ENCODE measurements around the gene PNRC2.
"Not testable (repeated sequence)": the region's sequence is repeated elsewhere in the genome, so short reads cannot be mapped to it uniquely, and the experiment has no call there.

Gene PNRC2

DNA sequence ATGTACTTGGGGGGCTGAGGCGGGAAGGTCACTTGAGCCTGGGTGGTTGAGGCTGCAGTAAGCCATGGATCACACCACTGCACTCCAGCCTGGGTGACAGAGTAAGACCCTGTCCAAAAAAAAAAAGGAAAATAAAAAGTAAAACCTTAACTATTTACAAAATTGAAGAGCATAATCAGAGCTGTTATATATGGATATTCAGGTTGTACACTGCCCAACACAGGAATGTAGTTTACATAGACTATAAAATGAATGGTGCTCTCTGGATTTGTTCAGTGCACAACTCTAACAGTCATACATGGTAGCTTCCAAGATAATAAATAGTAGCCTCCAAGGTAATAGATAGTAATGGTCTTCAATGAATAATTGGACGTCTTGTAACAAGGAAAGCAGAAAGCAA is 43.1 kb downstream of the PNRC2 start:
- no peaks in the 10 kb centered on the region for H3K36me3 ChIP-seq (ENCODE audit: control insufficient read depth, low read depth, low read length)
- H3K27ac ChIP-seq (ENCODE audit: low read length), result no peak overlapping the region
- H3K9ac ChIP-seq (ENCODE audit: low read length), result no peak overlapping the region
- no peaks in the 10 kb centered on the region for H3K27me3 ChIP-seq (ENCODE audit: control insufficient read depth, insufficient read depth, low read length)
- no peaks in the 10 kb centered on the region for H3K9me3 ChIP-seq (ENCODE audit: control insufficient read depth, low read depth, low read length)
- peaks cover 17% of the 10 kb centered on the region for H3K4me1 ChIP-seq (ENCODE audit: control insufficient read depth, low read depth, low read length)
- H3K4me3 ChIP-seq (ENCODE audit: low read length), result peak overlapping the region; percentile 6

DNA sequence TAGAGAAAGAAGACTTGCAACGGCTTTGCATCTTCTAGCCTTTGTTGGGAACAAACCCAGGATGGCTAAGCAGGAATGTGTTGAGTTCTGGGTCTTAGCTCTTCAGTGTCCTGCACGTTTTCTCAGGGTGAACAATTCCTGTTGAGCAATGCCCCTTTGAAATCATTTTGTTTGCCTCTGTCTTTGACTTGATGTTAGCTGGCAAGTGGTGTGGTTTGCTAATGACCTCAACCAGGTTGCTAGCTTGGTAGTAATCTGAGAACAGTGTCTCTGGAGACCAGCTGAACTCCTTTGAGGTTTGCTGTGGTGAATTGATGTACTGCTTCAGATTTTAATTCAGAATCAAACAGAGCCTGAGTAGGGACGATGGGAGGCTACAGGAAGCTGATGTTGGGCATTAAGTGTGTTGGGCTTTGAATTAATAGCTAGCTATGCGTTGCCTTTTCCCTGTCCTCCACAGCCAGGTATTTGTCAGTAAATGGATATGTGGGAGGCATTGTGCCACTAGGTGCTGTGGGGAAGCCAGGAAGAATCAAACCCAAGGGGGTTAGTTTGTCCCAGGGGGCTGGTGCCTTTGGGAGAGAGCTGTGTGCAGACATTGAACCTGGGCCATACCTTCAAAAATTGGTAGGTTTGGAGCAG is 43.8 kb downstream of the PNRC2 start:
- no peaks in the 10 kb centered on the region for H3K27me3 ChIP-seq (ENCODE audit: control insufficient read depth, insufficient read depth, low read length)
- H3K27ac ChIP-seq (ENCODE audit: low read length), result peak overlapping the region; percentile 33
- no peaks in the 10 kb centered on the region for H3K36me3 ChIP-seq (ENCODE audit: control insufficient read depth, low read depth, low read length)
- H3K4me1 ChIP-seq (ENCODE audit: control insufficient read depth, low read depth, low read length), result peaks cover 17% of the 10 kb centered on the region
- H3K4me3 ChIP-seq (ENCODE audit: low read length), result peak overlapping the region; percentile 6
- H3K9me3 ChIP-seq (ENCODE audit: control insufficient read depth, low read depth, low read length), result no peaks in the 10 kb centered on the region
- peak overlapping the region; percentile 14 for H3K9ac ChIP-seq (ENCODE audit: low read length)

DNA sequence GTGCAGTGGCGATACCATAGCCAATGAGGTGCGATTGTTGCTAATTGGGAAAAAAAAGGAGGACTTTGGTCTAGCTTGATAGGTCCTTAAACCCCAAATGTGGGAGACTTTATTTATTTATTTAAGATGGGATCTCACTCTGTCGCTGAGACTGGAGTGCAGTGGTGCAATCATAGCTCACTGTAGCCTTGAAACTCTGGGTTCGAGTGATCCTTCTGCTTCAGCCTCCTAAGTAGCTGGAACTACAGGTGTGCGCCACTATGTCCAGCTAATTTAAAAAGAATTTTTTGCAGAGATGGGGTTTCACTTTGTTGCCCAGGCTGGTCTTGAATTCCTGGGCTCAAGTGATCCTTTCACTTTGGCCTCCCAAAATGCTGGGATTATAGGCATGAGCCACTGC is 44.5 kb downstream of the PNRC2 start:
- H3K27ac ChIP-seq (ENCODE audit: low read length), result peak overlapping the region; percentile 33
- H3K27me3 ChIP-seq (ENCODE audit: control insufficient read depth, insufficient read depth, low read length), result no peaks in the 10 kb centered on the region
- no peaks in the 10 kb centered on the region for H3K9me3 ChIP-seq (ENCODE audit: control insufficient read depth, low read depth, low read length)
- peak overlapping the region; percentile 14 for H3K9ac ChIP-seq (ENCODE audit: low read length)
- H3K4me3 ChIP-seq (ENCODE audit: low read length), result no peak overlapping the region
- H3K36me3 ChIP-seq (ENCODE audit: control insufficient read depth, low read depth, low read length), result no peaks in the 10 kb centered on the region
- peaks cover 17% of the 10 kb centered on the region for H3K4me1 ChIP-seq (ENCODE audit: control insufficient read depth, low read depth, low read length)

DNA sequence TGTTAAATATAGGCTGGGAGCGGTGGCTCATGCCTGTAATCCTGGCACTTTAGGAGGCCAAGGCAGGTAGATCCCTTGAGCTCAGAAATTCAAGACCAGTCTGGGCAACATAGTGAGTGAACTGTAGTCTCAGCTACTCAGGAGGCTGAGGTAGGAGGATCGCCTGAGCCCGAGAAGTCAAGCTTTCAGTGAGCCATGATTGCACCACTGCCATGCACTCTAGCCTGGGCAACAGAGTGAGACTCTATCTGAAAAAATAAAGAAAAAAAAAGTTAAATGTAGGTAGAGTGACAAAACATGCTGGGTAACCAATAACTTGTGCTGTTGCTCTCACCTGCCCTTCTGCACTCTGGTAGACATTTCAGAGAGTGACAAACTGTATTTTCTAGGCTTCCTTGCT is 45.5 kb downstream of the PNRC2 start:
- Histone ChIP-seq H3K4me1 (ENCODE audit: control insufficient read depth, low read depth, low read length) (peaks cover 17% of the 10 kb centered on the region), H3K36me3 (ENCODE audit: control insufficient read depth, low read depth, low read length) (no peaks in the 10 kb centered on the region), H3K9me3 (ENCODE audit: control insufficient read depth, low read depth, low read length) (no peaks in the 10 kb centered on the region), H3K9ac (ENCODE audit: low read length) (no peak overlapping the region), H3K4me3 (ENCODE audit: low read length) (no peak overlapping the region), H3K27me3 (ENCODE audit: control insufficient read depth, insufficient read depth, low read length) (no peaks in the 10 kb centered on the region), H3K27ac (ENCODE audit: low read length) (no peak overlapping the region)

DNA sequence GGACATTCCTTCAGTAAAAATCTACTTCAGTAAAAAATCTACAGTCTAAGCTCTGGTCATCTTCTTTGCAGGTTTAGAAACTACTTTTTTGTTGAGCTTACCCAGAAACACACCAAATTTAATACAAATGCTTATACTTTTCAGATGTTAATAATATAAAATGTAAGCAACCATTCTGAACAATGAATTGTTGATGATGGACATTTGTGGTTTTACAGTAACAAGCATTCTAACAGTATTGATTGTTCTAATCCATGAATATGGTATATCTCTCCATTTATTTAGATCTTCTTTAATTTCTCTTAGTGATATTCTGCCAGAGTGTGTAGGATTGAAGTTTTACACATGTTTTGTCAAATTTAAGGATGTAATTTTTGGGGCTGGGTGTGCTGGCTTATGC is 47.5 kb downstream of the PNRC2 start:
- Histone ChIP-seq H3K36me3 (ENCODE audit: control insufficient read depth, low read depth, low read length) (no peaks in the 10 kb centered on the region), H3K27me3 (ENCODE audit: control insufficient read depth, insufficient read depth, low read length) (no peaks in the 10 kb centered on the region), H3K9me3 (ENCODE audit: control insufficient read depth, low read depth, low read length) (no peaks in the 10 kb centered on the region), H3K4me3 (ENCODE audit: low read length) (no peak overlapping the region), H3K9ac (ENCODE audit: low read length) (no peak overlapping the region), H3K27ac (ENCODE audit: low read length) (no peak overlapping the region), H3K4me1 (ENCODE audit: control insufficient read depth, low read depth, low read length) (peaks cover 17% of the 10 kb centered on the region)

DNA sequence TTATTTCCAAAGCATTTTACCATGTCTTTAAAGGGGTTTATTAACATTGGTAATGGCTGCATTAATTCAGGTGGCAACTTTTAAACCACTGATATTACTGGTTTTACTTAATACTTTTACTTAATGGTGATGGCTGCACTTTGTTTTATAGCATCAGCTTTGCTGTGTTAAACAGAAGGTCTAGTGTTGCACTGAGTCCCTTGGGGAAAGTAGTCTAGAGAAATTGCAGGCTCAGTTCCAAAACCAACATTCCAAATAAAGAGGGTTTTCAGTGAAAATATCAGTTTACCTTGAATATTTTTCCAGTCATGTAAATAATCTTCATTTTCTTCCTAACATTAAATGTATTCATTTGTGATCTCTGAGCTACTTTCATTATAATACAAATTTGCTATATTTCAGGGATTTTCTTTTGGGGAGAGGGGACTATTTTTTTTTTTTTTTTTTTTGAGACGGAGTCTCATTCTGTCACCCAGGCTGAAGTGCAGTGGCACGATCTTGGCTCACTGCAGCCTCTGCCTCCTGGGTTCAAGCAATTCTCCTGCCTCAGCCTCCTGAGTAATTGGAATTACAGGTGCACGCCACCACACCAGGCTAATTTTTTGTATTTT is 49.1 kb downstream of the PNRC2 start:
- H3K36me3 ChIP-seq (ENCODE audit: control insufficient read depth, low read depth, low read length); H3K4me1 ChIP-seq (ENCODE audit: control insufficient read depth, low read depth, low read length); H3K9me3 ChIP-seq (ENCODE audit: control insufficient read depth, low read depth, low read length); H3K9ac ChIP-seq (ENCODE audit: low read length); H3K27me3 ChIP-seq (ENCODE audit: control insufficient read depth, insufficient read depth, low read length); H3K4me3 ChIP-seq (ENCODE audit: low read length); H3K27ac ChIP-seq (ENCODE audit: low read length): not testable (repeated sequence)

DNA sequence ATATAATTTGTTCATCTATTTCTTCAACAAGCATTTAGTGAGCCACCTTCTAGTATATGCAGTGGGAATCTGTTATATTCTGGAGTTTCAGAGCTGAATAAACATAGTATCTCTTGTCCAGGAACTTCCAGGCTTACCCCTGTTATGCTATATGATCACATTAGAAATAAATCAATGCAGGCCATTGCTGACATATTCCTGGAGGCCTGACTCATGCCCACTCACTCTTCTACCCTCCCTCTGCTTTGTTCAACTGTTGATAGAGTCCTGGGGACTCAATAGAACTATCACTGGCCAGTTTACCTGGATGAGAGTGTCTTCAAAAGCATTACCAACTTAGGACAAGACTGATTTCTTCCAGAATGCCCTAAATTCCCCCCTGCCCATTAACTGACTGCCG is 49.8 kb downstream of the PNRC2 start:
- H3K9ac ChIP-seq (ENCODE audit: low read length), result no peak overlapping the region
- H3K4me1 ChIP-seq (ENCODE audit: control insufficient read depth, low read depth, low read length), result peaks cover under 1% of the 10 kb centered on the region
- H3K36me3 ChIP-seq (ENCODE audit: control insufficient read depth, low read depth, low read length), result no peaks in the 10 kb centered on the region
- H3K27me3 ChIP-seq (ENCODE audit: control insufficient read depth, insufficient read depth, low read length), result no peaks in the 10 kb centered on the region
- H3K9me3 ChIP-seq (ENCODE audit: control insufficient read depth, low read depth, low read length), result no peaks in the 10 kb centered on the region
- no peak overlapping the region for H3K4me3 ChIP-seq (ENCODE audit: low read length)
- H3K27ac ChIP-seq (ENCODE audit: low read length), result no peak overlapping the region

DNA sequence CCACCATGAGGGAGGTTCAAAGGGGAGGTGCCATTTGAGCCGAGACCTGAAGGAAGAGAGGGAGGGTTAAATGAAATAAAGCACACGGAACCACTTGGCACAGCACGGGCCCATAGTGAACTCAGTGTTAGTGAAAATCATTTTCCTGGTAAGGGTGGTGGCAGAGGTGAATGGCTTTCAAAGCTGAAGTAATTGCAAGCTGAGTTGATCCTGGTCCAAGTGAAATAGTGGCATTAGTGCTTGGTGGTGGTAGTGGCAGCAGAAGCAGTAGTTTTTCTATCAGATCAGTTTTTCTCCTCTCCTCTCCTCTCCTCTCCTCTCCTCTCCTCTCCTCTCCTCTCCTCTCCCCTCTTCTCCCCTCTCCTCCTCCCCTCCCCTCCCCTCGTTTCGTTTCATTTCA is 51.0 kb downstream of the PNRC2 start:
- no peak overlapping the region for H3K27ac ChIP-seq (ENCODE audit: low read length)
- H3K4me1 ChIP-seq (ENCODE audit: control insufficient read depth, low read depth, low read length), result no peaks in the 10 kb centered on the region
- H3K9me3 ChIP-seq (ENCODE audit: control insufficient read depth, low read depth, low read length), result no peaks in the 10 kb centered on the region
- no peaks in the 10 kb centered on the region for H3K27me3 ChIP-seq (ENCODE audit: control insufficient read depth, insufficient read depth, low read length)
- H3K36me3 ChIP-seq (ENCODE audit: control insufficient read depth, low read depth, low read length), result no peaks in the 10 kb centered on the region
- no peak overlapping the region for H3K9ac ChIP-seq (ENCODE audit: low read length)
- no peak overlapping the region for H3K4me3 ChIP-seq (ENCODE audit: low read length)

DNA sequence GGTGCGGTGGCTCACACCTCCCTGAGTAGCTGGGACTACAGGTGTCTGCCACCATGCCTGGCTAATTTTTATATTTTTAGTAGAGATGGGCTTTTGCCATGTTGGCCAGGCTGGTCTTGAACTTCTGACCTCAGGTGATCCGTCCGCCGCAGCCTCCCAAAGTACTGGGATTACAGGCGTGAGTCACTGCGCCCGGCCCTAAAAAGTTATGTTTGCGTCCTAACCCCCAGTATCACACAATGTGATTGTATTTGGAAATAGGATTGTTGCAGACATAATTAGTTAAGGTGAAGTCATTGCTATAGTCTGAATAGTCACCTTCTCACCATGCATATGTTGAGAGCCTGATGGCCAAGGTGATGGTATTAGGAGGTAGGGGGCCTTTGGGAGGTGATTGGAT is 53.2 kb downstream of the PNRC2 start:
- H3K27me3 ChIP-seq (ENCODE audit: control insufficient read depth, insufficient read depth, low read length); H3K9ac ChIP-seq (ENCODE audit: low read length); H3K36me3 ChIP-seq (ENCODE audit: control insufficient read depth, low read depth, low read length); H3K9me3 ChIP-seq (ENCODE audit: control insufficient read depth, low read depth, low read length); H3K4me3 ChIP-seq (ENCODE audit: low read length); H3K27ac ChIP-seq (ENCODE audit: low read length); H3K4me1 ChIP-seq (ENCODE audit: control insufficient read depth, low read depth, low read length): not testable (repeated sequence)

Measured in iPS-18a (cell line).